IPS-11a (cell line): ENCODE results near the gene NMT1.

Experiments
- H3K4me3 ChIP-seq: one replicate; pipeline ENCODE4 v1.5.1; 2013; ENCODE audit warnings: low read depth, low read length, control low read depth

Gene NMT1

GRCh38 chr17:45073414-45074070, 12.4 kb downstream of the NMT1 start:
- no peak overlapping the region for H3K4me3 ChIP-seq

- no peak overlapping the region for H3K4me3 ChIP-seq
These were observed 16.5 kb downstream of the NMT1 start for GRCh38 chr17:45077643-45078042.

GRCh38 chr17:45081047-45081703, 20.1 kb downstream of the NMT1 start:
- H3K4me3 ChIP-seq = no peak overlapping the region

- no peak overlapping the region for H3K4me3 ChIP-seq
These were observed 25.3 kb downstream of the NMT1 start for GRCh38 chr17:45086391-45086790.

GRCh38 chr17:45086865-45087503, 25.9 kb downstream of the NMT1 start:
- no peak overlapping the region for H3K4me3 ChIP-seq

- no peak overlapping the region for H3K4me3 ChIP-seq
These were observed 26.4 kb downstream of the NMT1 start for GRCh38 chr17:45087504-45087975.

- H3K4me3 ChIP-seq = no peak overlapping the region
These were observed 26.9 kb downstream of the NMT1 start for GRCh38 chr17:45087978-45088377.

GRCh38 chr17:45088741-45089140, 27.6 kb downstream of the NMT1 start:
- H3K4me3 ChIP-seq = no peak overlapping the region

GRCh38 chr17:45090711-45091110, 29.6 kb downstream of the NMT1 start:
- H3K4me3 ChIP-seq = no peak overlapping the region

- no peak overlapping the region for H3K4me3 ChIP-seq
These were observed 30.8 kb downstream of the NMT1 start for GRCh38 chr17:45091778-45092425.

GRCh38 chr17:45092911-45093430, 31.9 kb downstream of the NMT1 start:
- no peak overlapping the region for H3K4me3 ChIP-seq

GRCh38 chr17:45093444-45094110, 32.5 kb downstream of the NMT1 start:
- H3K4me3 ChIP-seq = no peak overlapping the region

GRCh38 chr17:45096141-45096540, 35.0 kb downstream of the NMT1 start:
- no peak overlapping the region for H3K4me3 ChIP-seq

- H3K4me3 ChIP-seq = no peak overlapping the region
These were observed 35.8 kb downstream of the NMT1 start for GRCh38 chr17:45096926-45097325.

- no peak overlapping the region for H3K4me3 ChIP-seq
These were observed 37.2 kb downstream of the NMT1 start for GRCh38 chr17:45098081-45098868.

- no peak overlapping the region for H3K4me3 ChIP-seq
These were observed 37.9 kb downstream of the NMT1 start for GRCh38 chr17:45098869-45099616.

GRCh38 chr17:45101546-45101882, 40.4 kb downstream of the NMT1 start:
- H3K4me3 ChIP-seq = no peak overlapping the region

GRCh38 chr17:45101883-45102811, 41.0 kb downstream of the NMT1 start:
- H3K4me3 ChIP-seq = no peak overlapping the region
